IPS-NIHi7 (cell line): ENCODE measurements around the gene FOXD1.

ENCODE experiments used
- DNase-seq: peaks from one replicate; pipeline ENCODE4 v3.0.0; 2012; ENCODE audit warnings: mixed read lengths; ENCODE audit errors: extremely low spot score

The FOXD1 gene

DNA sequence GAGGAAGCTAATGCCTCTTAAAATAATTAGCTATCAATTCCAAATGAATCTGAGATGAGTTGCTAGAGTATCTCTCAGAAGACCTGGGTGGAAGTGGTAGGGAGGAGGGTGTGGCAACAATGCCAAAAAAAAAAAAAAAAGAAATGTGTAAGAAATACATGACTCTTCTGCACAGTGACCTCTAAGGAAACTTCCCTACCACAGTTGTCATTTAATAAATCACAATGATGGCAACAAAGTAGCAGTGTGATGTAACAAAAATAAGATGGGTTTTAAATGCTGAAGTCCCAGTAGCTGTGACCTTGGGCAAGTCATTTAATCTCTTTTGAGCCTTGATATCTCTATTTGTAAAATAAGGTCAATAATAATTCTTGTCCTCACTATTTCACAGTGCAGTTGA lies 7.2 kb downstream of the FOXD1 start:
- no peak for DNase-seq

DNA sequence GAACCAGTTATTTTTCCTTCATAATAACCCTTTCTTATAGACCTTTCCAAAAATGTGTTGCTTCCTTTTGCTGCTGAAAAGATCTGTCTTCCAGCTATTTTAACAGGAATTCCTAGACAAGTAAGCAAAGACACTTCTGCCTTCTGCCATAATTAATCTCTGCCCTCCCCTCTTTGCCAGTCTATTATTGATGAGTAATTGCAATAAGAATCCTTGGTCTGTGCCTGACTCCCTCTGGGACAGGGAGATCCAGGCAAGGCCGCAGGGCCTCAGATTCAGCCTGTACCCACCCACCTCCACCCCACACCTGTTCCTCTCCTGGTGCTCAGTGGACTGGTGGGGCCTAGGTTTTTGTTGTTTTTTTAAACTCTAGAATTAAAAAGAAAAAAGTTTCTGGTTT lies 8.3 kb downstream of the FOXD1 start:
- DNase-seq = no peak

DNA sequence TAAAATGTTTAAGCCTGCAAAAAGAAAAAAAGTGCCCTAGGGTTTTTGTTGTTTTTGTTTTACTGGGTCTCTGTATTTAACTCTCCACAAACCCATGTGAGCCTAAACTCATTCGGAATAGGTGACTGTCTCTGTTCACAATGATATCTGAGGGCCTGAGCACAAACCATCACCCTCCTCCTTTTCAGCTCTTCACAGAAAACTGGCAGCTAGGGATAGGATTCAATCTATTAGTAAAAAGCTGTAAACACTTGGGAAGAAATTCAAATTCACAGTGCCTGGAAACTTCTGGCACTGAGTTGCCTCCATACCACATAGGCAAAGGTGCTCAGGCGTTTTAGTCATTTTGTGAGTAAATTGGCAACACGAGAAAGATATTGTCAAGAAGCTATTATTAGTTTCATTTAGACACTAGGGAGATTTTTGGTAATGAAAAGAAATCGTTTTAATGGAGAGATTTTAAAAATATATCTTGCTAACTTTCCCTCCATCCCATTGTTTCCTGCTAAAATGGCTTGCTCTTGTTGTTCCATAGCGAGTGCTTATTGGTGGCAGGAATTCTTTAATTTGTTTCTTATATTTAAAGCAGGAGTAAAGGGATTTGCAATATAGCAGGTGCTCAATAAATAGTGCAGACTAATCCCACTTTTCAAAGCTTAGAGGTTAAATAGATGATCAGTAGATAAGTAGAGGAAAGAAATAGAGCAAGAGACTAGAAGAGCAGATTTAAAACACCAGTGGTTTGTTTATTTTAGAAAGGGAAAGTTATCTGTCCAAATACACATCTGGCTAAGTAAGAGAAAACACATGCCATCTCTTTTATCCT lies 9.7 kb downstream of the FOXD1 start:
- DNase-seq = no peak

DNA sequence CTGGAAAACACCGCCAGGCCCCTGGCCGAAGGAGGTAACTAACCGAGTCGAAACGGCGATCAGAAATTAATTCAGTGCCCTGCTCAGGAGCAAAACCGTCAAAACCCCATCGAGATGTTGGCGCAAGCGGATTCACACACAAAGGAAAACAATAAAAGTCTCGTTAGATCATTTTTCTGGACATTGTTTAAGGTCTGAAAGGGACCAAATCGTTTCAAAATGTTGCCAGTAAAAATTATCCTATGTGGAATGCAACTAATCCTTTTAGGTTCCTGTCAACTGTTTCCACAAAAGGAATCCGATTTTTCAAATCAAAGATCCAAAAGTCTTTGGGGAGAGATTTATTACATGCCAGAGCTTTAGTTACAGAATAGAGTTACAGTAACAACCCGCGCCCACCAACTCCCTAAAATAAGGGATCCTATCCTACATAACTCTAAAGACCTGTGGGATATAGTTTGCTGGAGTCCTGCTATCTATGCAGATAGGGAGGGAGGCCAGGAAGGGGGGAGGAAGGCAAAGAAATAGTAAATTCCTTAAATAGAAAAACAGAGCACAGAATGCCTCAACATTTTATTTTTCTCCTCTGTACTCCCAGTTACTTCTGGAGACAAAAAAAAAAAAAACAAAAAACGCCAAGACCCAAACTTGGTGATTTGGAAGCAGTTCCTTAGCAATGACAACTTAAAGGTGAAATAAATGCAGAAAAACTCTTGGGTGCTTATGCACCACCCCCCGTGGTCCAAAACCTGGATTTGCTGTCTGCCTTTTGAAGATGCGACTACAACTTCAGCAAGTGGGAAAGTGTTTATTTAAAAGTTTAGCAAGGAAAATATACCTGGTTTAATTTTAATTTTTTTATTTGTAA lies 10.6 kb downstream of the FOXD1 start:
- DNase-seq = no peak

DNA sequence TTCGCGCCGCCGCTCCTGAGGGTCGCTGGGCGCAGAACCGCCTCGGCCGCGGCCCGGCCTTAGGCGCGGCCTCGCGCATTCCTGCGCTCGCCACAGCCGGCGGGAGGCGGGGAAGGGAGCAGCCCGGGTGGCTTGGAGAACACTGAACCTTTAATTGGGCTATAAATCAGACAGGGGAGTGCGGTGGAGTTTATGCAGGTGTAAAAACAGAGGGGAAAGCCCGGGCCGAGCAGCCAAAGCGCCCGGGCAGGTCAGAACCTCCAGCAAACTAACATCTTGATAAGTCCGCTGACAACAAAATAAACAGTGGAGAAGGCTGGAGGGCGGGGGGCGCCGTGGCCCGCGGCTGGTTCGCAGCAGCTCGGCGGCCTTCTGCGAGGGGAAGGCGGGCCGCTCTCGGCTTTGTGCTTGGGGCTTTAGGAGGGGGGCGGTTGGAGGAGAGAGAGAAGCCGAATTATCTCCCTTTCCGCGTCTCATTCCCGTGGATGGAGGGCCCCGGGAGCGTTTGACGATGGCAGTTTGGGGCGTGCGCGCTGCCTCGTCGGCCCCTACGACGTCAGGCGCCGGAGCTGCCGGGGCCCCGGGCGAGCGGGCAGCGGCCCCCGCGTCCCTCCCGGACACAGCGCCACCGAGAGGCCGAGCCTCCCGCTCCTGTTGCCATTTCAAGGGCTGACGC lies 11.3 kb downstream of the FOXD1 start:
- DNase-seq = peak; percentile 74

DNA sequence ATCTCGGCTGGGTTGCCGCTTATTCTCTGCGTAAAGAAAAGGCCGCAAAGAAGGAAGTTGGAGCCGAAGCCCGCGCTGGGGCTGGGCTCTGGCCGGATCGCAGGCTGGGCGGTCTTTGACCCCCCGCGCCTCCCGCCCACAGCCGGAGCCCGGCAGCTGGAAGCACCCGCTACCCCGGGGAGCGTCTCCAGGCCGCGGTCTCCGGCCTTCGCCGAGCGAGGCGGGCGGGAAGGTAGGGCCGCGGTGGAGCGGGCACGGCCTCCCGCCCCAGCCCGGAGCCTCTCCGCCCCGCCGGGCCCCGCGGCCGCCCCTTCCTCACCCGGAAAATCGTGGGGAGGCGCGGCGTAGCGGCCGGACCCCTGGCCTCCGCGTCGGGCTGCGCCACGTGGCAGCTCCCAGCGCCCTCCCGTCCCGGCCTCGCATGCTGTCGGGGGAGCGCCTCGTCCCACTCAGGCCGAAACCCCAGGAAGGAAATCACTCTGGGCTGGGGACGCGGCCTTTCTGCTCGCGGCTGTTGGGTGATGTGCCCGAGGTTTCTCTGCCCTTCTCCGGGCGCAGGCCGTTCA lies 12.0 kb downstream of the FOXD1 start:
- peak; percentile 36 for DNase-seq

DNA sequence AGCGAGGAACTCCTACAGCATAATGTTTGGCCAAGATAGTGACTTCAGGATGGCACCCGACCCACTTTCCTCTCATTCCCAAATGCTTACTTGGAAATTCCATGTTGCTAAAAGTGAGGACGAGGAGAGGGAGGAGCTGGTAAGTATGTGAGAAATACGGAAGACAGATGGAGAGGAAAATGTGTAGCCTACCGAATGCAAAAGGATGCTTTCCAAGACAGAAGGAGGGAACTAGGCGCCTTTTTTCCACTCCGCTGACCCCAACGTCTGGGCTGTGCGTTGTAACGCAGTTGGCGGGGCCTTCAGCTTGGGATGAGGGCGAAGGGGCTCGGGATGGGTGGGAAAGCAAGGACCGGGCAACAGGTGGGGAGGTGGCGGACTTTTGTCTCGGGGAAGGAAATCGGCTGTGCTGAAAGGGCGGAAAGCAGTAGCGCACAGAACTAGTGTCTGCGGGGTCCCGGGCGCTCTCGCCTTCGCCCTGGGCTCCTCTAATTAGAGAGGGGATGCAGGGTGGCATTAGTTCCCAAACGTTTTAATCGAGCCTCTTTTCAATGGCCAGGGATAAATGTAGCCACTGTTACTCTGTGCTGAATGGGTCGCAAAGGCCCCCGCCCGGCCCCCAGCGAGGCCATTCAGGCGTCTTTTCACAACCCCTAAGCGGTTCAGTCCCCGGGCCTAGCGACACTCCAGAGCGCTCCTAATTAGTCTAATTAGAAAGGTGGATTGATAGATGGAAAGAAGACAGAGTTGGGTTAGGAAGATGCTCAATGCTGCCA lies 12.6 kb downstream of the FOXD1 start:
- peak; percentile 34 for DNase-seq

DNA sequence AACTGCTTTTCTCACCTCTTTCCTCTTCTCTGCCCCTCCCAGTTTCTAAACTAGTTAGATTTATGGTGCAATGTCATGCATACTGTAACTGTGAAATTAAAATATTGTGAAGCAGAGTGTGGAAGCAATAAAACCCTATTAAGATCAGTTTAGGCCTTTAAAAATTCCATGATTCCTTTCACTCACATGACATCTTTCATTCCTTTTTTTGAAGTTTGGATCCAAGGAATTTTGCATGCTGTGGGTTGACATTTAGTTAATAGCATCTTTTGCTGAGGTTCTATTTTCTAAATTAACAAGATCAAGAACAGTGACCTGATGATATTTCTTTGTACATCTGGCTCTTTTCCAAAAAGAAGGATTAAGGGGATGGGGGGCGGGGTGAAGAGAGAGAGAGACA lies 13.7 kb downstream of the FOXD1 start:
- no peak for DNase-seq

- DNase-seq = no peak
These were observed 14.1 kb downstream of the FOXD1 start for GRCh38 chr5:73434461-73434860.

GRCh38 chr5:73433982-73434342 lies 14.6 kb downstream of the FOXD1 start:
- DNase-seq = no peak

- no peak for DNase-seq
These were observed 15.2 kb downstream of the FOXD1 start for GRCh38 chr5:73433272-73433981.

- no peak for DNase-seq
These were observed 17.2 kb downstream of the FOXD1 start for GRCh38 chr5:73431204-73431851.

GRCh38 chr5:73426034-73426433 lies 22.5 kb downstream of the FOXD1 start:
- DNase-seq = no peak

DNA sequence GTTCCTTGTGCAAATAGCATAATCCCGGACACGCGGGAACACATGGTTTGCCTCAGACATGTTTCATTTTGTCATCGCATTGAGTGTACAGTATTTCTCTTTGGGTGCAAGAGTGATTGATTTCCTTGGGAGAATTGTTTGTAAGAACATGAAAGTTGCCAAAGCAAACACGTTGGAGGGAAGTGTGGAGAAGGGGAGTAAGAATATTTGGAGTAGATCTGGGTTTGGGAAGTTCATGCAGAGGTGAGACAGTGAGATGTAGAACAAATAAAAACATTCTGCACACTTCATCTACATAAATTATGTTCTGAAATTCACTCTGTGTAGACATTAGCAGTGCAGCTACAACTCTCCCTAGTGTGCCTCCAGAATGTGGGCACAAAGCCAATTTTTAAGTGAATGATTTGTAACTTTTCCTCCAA lies 24.0 kb downstream of the FOXD1 start:
- no peak for DNase-seq

GRCh38 chr5:73422164-73422563 lies 26.4 kb downstream of the FOXD1 start:
- DNase-seq = no peak

DNA sequence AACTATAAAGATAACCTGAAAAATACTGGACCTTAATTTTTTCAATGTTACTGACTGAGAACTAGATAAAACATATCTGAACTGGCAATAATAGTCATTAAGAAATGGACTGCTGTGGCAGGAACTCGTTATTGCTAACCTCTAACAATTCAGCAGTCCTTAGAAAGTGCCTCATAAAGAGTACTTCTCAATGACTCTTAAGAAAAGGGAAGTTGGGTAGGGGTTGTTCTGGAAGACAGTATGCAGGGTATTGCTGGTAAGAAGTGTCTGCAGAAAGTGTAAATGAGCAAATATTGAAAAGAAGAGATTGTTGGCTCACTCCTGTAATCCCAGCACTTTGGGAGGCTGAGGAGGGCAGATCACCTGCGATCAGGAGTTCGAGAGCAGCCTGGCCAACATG lies 27.9 kb downstream of the FOXD1 start:
- no peak for DNase-seq

- peak; percentile 56 for DNase-seq
These were observed 28.8 kb downstream of the FOXD1 start for GRCh38 chr5:73419465-73420390.

DNA sequence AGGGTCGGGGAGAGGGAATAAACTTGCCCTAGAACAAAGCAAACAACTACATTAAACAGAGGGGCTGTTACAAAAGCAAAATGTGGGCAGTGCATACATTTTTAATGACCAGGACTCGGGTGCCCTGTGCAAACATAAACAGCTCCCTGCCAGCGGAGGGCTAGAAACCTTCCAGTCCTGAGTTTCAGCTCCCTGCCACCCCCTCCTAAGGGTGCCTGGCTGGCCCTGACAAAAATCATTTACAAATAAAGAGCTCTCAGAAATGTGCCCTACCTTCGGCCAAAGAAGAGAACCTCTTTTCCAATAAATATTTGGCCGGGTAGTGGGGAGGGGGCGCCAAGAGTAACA lies 29.5 kb downstream of the FOXD1 start:
- DNase-seq = no peak

DNA sequence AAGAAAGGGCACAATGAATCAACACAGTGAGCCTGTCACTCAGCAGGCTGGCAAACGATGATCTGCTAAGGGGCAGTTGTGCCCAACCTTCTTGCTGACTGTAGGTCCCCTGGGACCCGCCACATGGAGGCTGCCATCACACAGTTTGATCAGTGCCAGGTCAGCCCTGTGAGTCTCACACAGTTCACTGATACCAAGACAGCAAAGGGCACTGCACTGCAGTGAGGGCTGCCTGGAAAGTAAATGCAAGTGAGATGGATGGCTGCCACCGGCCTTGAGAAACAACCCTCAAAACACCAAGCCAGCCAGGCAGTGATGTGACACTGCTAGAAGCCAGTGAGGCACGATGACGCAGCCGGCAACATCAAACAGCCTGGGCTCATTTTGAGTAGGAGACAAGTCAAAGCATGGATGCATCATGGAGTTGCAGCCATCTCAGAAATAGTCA lies 30.3 kb downstream of the FOXD1 start:
- no peak for DNase-seq
